GM12864 (cell line): ENCODE data around the gene PHF11.

Source experiments
- DNase-seq: peaks from one replicate; pipeline ENCODE4 v3.0.0-alpha.2; 2011; ENCODE audit warnings: low read depth
- H3K4me3 ChIP-seq: 2 replicates; pipeline ENCODE4 v1.5.1; 2011; ENCODE audit warnings: mild to moderate bottlenecking, low read depth, low read length, control low read depth
- TF ChIP-seq, protein P1 (sequence below): IDR thresholded peaks from 2 replicates; pipeline ENCODE4 v1.5.1; 2011; ENCODE audit warnings: low read depth, mild to moderate bottlenecking, moderate library complexity, low read length, control low read depth, inconsistent platforms; ENCODE audit errors: missing control alignments

The PHF11 gene

DNA sequence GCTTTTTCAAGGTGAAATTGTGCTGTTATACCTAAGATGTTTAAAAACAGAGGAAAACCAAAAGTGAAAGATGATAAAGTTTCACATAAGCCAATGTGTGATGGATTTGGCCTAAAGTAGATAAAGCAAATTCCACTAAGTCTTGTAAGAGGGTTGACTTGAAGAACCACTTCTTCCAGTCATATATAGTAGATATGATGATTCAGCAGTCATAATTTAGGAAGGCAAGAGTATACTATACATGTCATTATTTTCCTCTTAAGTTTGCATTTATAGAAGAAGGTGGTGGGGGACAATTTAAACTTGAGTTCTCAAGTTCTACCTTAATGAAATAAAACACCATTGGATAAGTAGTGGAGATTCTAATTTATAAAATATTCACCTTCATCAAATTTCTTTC, 37.3 kb downstream of the PHF11 start:
- no peak overlapping the region for H3K4me3 ChIP-seq
- TF ChIP-seq, protein P1, sequence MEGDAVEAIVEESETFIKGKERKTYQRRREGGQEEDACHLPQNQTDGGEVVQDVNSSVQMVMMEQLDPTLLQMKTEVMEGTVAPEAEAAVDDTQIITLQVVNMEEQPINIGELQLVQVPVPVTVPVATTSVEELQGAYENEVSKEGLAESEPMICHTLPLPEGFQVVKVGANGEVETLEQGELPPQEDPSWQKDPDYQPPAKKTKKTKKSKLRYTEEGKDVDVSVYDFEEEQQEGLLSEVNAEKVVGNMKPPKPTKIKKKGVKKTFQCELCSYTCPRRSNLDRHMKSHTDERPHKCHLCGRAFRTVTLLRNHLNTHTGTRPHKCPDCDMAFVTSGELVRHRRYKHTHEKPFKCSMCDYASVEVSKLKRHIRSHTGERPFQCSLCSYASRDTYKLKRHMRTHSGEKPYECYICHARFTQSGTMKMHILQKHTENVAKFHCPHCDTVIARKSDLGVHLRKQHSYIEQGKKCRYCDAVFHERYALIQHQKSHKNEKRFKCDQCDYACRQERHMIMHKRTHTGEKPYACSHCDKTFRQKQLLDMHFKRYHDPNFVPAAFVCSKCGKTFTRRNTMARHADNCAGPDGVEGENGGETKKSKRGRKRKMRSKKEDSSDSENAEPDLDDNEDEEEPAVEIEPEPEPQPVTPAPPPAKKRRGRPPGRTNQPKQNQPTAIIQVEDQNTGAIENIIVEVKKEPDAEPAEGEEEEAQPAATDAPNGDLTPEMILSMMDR: no peak
- DNase-seq: no peak

DNA sequence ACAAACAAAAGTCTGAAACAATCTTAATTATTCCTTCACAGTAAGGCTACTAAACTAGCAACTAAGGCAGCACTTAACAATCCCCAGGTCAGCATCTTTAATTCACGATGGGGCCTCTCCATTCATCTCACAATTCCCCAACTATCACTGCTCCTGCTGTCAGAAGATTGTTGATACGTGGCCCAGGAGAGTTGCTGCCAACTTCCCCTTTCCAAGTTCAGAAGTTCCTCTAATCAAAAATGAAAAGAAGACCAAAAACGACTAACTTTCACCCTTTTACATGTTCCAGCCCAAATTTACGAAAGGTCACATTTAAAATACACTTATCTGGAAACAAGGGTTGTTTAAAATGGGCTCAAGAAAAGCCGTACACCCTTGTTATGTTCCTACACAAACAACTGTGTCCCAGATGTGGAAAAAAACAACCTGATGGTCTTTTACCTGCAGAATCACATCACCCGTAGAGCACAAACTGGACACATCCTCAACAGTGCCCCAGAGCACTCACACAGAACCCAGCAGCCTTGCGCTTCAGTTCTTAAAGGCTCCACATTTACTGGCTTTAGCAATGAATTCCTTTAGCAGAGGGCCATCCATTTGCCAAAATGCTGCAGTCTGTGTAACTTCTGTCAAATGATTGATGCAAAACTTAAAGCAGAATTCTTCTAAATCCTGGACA, 38.0 kb downstream of the PHF11 start:
- no peak overlapping the region for H3K4me3 ChIP-seq
- TF ChIP-seq, protein P1: no peak
- DNase-seq: no peak

DNA sequence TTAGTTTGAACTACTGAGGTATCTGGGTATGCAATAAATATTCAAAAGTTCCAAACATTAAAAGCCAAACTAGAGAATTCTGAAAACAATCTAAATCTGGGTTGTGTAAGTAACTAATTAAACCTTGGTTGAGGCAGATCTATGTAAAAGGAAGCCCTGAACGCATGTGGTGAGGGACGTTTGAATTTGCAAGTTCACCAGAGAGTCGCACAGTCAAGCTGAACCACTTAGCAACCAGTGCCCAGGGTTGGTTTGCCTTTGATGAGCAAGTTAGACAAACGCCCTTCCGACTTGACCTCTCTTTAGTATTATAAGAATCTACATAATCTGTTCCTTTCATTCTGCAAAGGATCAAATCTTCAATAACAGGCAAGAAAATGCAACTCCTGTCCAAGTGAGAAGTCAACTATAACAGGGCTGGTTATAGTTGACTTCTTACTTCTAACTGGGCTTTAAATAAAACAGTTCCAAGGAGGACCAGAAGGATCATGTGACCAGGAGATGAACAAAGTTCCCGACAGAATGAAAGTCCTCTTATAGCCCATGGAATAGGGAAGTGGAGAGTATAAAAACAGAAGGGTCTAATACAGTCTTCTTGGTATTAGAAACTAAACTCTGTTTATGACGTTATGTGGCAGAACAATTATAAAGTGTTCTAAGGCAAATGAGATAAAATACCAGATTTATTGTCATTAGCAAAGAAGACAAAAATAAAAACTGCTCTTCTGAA, 40.6 kb downstream of the PHF11 start:
- H3K4me3 ChIP-seq: no peak overlapping the region
- TF ChIP-seq, protein P1: no peak
- no peak for DNase-seq

DNA sequence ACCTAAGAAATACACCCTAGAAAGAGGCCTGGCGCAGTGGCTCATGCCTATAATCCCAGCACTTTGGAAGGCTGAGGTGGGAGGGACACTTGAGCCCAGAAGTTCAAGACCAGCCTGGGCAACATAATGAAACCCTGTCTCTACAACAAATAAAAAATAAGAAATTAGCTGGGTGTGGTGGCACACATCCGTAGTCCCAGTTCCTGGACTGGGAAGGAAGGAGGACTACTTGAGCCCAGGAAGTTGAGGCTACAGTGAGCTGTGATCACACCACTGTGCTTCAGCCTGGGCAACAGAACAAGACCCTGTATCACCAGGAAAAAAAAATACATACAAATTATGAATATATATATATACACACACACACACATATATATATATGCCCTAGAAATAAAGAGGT, 42.7 kb downstream of the PHF11 start:
- DNase-seq: no peak
- no peak overlapping the region for H3K4me3 ChIP-seq
- TF ChIP-seq, protein P1: no peak

DNA sequence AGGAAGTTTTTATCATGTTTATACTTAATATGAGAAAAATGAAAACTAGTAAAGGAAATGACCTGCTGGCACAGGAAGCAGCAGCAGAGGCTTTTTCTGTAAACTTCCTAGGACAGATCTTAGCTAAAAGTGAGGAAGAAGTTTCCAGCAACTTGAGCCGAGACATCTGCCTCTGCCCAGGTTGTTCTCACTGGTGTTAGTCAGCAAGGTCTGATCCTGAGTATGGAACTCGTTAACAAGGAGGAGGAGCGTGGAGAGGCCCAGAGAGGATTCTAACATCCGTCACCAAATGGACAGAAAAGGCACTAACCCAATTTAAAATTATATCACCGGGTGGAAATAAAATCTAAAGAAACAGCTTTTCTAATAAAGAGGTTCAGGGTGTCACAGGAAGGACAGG, 43.6 kb downstream of the PHF11 start:
- TF ChIP-seq, protein P1: no peak
- DNase-seq: no peak
- no peak overlapping the region for H3K4me3 ChIP-seq

DNA sequence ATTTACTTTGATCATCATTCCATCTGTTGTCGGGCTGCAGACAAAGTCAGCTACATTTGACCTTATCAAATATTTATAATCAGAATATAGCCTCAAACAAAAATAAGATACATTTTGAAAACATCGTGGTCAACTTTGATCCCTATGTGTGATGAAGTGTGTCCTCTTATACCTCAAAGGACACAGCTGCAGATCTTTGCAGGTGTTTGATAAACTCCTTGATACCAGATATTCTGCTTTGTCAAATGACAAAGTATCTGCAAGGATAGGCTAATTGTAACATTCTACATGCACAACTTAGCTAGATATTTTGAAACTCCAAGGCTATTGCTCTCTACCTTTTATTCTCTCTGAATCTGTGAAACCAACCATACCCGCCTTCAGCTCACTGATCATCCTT, 44.0 kb downstream of the PHF11 start:
- TF ChIP-seq, protein P1: no peak
- no peak for DNase-seq
- H3K4me3 ChIP-seq: no peak overlapping the region

DNA sequence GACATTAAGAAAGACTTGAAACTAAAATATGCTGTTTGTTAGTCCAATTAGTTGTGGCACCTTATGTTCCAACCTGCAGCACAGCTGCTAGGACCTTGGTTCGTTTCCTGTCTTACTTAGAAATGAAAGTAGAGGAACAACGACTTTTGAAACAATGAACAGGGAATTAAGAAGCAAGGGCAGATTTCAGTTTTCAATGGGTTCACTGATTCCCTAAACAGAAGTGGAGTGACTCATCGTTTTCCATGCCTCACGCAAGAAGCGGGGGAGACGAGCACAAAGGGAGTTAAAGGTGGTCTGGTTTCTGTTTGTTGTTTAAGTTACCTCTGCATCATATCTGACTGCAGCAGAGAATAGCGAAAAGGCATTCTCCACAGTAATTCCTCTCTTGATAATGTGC, 44.8 kb downstream of the PHF11 start:
- DNase-seq: no peak
- no peak overlapping the region for H3K4me3 ChIP-seq
- TF ChIP-seq, protein P1: no peak
